Gastroesophageal sphincter (tissue), 3 donors: ENCODE results near the gene TMOD4.
A peak's percentile ranks its signal among the peaks of the same experiment; 100 is the strongest.

Experiments used
- CTCF ChIP-seq, 4 experiments: fragments of 200-600 bp in 2 of 4; fragments of 450-650 bp in 2 of 4; sonication (generic) in 1 of 4; IDR thresholded peaks; one replicate each; pipeline ENCODE4 v1.5.1; 2017 to 2019; ENCODE audit warnings: antibody characterized with exemption in 4 of 4, mild to moderate bottlenecking in 2 of 4, moderate library complexity in 2 of 4
- POLR2A ChIP-seq, 2 donors: fragments of 450-650 bp; IDR thresholded peaks; one replicate each; pipeline ENCODE4 v1.6.1; 2017; ENCODE audit warnings: antibody characterized with exemption in 2 of 2, mild to moderate bottlenecking in 2 of 2, moderate library complexity in 1 of 2

GRCh38 chr1:151165738-151166504, 9.9 kb downstream of the TMOD4 start, which contains the start of the genes LYSMD1 and SCNM1:
- peak in 3 of 4 experiments; percentile 25 to 62 (median 45) for TF ChIP-seq CTCF (IDR thresholded peaks at IDR 0.05)
- peak in 1 of 2 donors; percentile 30 for TF ChIP-seq POLR2A (IDR thresholded peaks at IDR 0.05)
